Adrenal gland (tissue), 12 donors: ENCODE results near the gene GRK1. TPM values are rescaled to one million over a fixed set of nuclear protein-coding genes. Genes with fewer than 3 reads are reported as not detected.

Experiments
- DNase-seq, 7 donors: peaks; one replicate each; pipeline ENCODE4 v3.0.0-alpha.2; 2019 to 2020
- H3K27ac ChIP-seq, 5 donors: fragments of 200-600 bp; sonication (generic) in 4 of 5; 1 replicate in 3 of 5; 2 replicates in 2 of 5; pipeline versions ENCODE4 v1.5.1 to v1.8.0; 2016 to 2020; ENCODE audit warnings: mild to moderate bottlenecking in 1 of 5
- H3K27me3 ChIP-seq: fragments of 200-600 bp; 2 replicates; pipeline ENCODE4 v1.8.0; 2021
- H3K36me3 ChIP-seq, 2 donors: fragments of 200-600 bp; replicated peaks in 1 of 2; 1 replicate in 1 of 2; 2 replicates in 1 of 2; pipeline versions ENCODE4 v1.5.1 to v1.8.0; 2018 to 2022
- H3K4me1 ChIP-seq, 2 donors: fragments of 200-600 bp; replicated peaks in 1 of 2; 1 replicate in 1 of 2; 2 replicates in 1 of 2; pipeline versions ENCODE4 v1.5.1 to v1.8.0; 2018 to 2021
- H3K4me3 ChIP-seq, 4 donors: fragments of 200-600 bp; sonication (generic) in 3 of 4; one replicate each; pipeline ENCODE4 v1.5.1; 2016 to 2018
- H3K9me3 ChIP-seq, 3 donors: fragments of 200-600 bp; sonication (generic) in 1 of 3; replicated peaks in 1 of 3; 1 replicate in 2 of 3; 2 replicates in 1 of 3; pipeline versions ENCODE4 v1.5.1 to v1.8.0; 2016 to 2021
- CTCF ChIP-seq, 6 experiments: fragments of 450-650 bp in 4 of 6; fragments of 200-600 bp in 2 of 6; sonication (generic) in 1 of 6; IDR thresholded peaks; 1 replicate in 5 of 6; 2 replicates in 1 of 6; pipeline versions ENCODE4 v1.5.1 to v1.8.0; 2016 to 2021; ENCODE audit warnings: antibody characterized with exemption in 6 of 6, mild to moderate bottlenecking in 2 of 6, moderate library complexity in 1 of 6
- POLR2A ChIP-seq, 2 donors: fragments of 450-650 bp; IDR thresholded peaks; one replicate each; pipeline ENCODE4 v1.6.1; 2017; ENCODE audit warnings: antibody characterized with exemption in 2 of 2, mild to moderate bottlenecking in 2 of 2, moderate library complexity in 1 of 2
- WGBS, 4 donors: extraction: QIAGEN DNeasy Blood & Tissue Kit in 2 of 4; methylation state at CpG; one replicate each; pipeline versions ENCODE4 v1.1.5 to v1.1.7; 2013 to 2017; 5-methylcytosine and 5-hydroxymethylcytosine counted together
- intact Hi-C, 2 donors: fragments of 100-400 bp; cut with DNase I; formaldehyde crosslinking; loops; one replicate each; pipeline versions ENCODE4 v1.14.1 to v1.15.0; 2022 to 2023
- polyA plus RNA-seq, 3 donors: library from polyadenylated mRNA; stranded (reverse); fragments of 200-250 nt in 2 of 3; fragments of 350-450 nt in 1 of 3; fragmentation: Illumina TruSeq in 1 of 3; extraction: RNeasy Lipid Tissue Mini Kit (QIAGEN cat#74804) in 1 of 3; gene quantifications; one replicate each; pipeline ENCODE4 v1.2.3, GENCODE V29; 2013 to 2014
- total RNA-seq, 9 donors: library from RNA; depleted of rRNA in 4 of 9; stranded (reverse); fragments of >200 nt in 4 of 9; fragments of 120-200 nt in 1 of 9; fragmentation: NEBNext Ultra II Directional in 1 of 9; extraction: Animal tissue kit (Norgen Biotek cat#: 25700) in 1 of 9; gene quantifications; one replicate each; pipeline versions ENCODE4 v1.1.0 to v1.2.4, GENCODE V29; 2013 to 2023
- donor health status: healthy with polysubstance abuse.
- donor health status: Bipolar disorder and iron deficiency.
- donor health status: DM: yes; HTN: yes; CAD: no.
- donor health status: DM: no; HTN: no; CAD: no.
- donor health status: DM: no; HTN: no; CAD: no.
- donor health status: DM: yes; HTN: yes; CAD: no.

Gene GRK1
- total and polyA plus RNA-seq, 12 donors: 0.04 to 0.38 (median 0.22) TPM; not detected in 9

GRCh38 chr13:113754691-113755090, 87.7 kb downstream of the GRK1 start:
- Histone ChIP-seq H3K27ac (peak overlapping the region in 1 of 5 donors; percentile 29), H3K27me3 (no peaks in the 10 kb centered on the region), H3K4me3 (no peak overlapping the region), H3K36me3 (no peaks in the 10 kb centered on the region), H3K9me3 (no peaks in the 10 kb centered on the region), H3K4me1 (peaks cover 0 to 8% of the 10 kb centered on the region in 2 donors)
- WGBS, 4 donors: 71 to 86% (median 77%) methylated on average over 9 to 15 of the region's 15 CpGs
- intact Hi-C loops: no loop called here
- peak in 4 of 7 donors; percentile 30 to 73 (median 38) for DNase-seq
- no peak for TF ChIP-seq POLR2A (IDR thresholded peaks at IDR 0.05)
- no peak for TF ChIP-seq CTCF (IDR thresholded peaks at IDR 0.05)

GRCh38 chr13:113756441-113757097, 89.5 kb downstream of the GRK1 start:
- TF ChIP-seq CTCF (IDR thresholded peaks at IDR 0.05) (no peak), POLR2A (IDR thresholded peaks at IDR 0.05) (no peak)
- Histone ChIP-seq H3K4me3 (no peak overlapping the region), H3K4me1 (peaks cover 0 to 8% of the 10 kb centered on the region in 2 donors), H3K27ac (no peak overlapping the region), H3K9me3 (no peaks in the 10 kb centered on the region), H3K36me3 (no peaks in the 10 kb centered on the region), H3K27me3 (no peaks in the 10 kb centered on the region)
- 85 to 91% (median 86%) methylated on average over 20 of the region's 20 CpGs for WGBS, 4 donors
- intact Hi-C loops: no loop called here
- DNase-seq: no peak

- Histone ChIP-seq H3K4me1 (peaks cover 0 to 8% of the 10 kb centered on the region in 2 donors), H3K27me3 (no peaks in the 10 kb centered on the region), H3K9me3 (no peaks in the 10 kb centered on the region), H3K27ac (peak within 1 kb of the TSS in 4 of 5 donors; percentile 59 to 90 (median 68)), H3K36me3 (no peaks in the 10 kb centered on the region), H3K4me3 (peak within 1 kb of the TSS in 2 of 4 donors; percentile 32 to 74)
- intact Hi-C loops: no loop called here
- peak; percentile 79 to 89 (median 85) for DNase-seq
- WGBS, 4 donors: 0 to 1% (median 1%) methylated on average over 23 to 80 of the region's 80 CpGs
- TF ChIP-seq POLR2A (IDR thresholded peaks at IDR 0.05): no peak
- TF ChIP-seq CTCF (IDR thresholded peaks at IDR 0.05): peak in 2 of 6 experiments; percentile 35 to 44
These were observed 91.9 kb downstream of the GRK1 start, which contains the start of gene TMEM255B for GRCh38 chr13:113758651-113759524. Gene TMEM255B (plus strand): TSS chr13:113759226. CDS start chr13:113759270, 44 bp downstream.

- no peaks in the 10 kb centered on the region for H3K9me3 ChIP-seq
- TF ChIP-seq POLR2A (IDR thresholded peaks at IDR 0.05): no peak
- TF ChIP-seq CTCF (IDR thresholded peaks at IDR 0.05): no peak
- H3K4me3 ChIP-seq: peak overlapping the region in 2 of 4 donors; percentile 32 to 74
- no peaks in the 10 kb centered on the region for H3K36me3 ChIP-seq
- intact Hi-C loops: no loop called here
- H3K4me1 ChIP-seq: peaks cover 0 to 8% of the 10 kb centered on the region in 2 donors
- no peaks in the 10 kb centered on the region for H3K27me3 ChIP-seq
- H3K27ac ChIP-seq: peak overlapping the region in 4 of 5 donors; percentile 59 to 90 (median 68)
- 2 to 4% (median 3%) methylated on average over 24 to 26 of the region's 26 CpGs for WGBS, 4 donors
- DNase-seq: peak in 5 of 7 donors; percentile 35 to 67 (median 37)
These were observed 92.6 kb downstream of the GRK1 start for GRCh38 chr13:113759525-113760137.
